Epithelial cell of proximal tubule (primary cell): ENCODE data around the gene MMP24. TPM values are rescaled to one million over a fixed set of nuclear protein-coding genes. Genes with fewer than 3 reads are reported as not detected.

Experiments
- DNase-seq: peaks from one replicate; pipeline ENCODE4 v3.0.0-alpha.2; 2011; ENCODE audit warnings: low read depth
- H3K4me3 ChIP-seq: 2 replicates; pipeline ENCODE4 v1.5.1; 2011; ENCODE audit warnings: low read depth, mild to moderate bottlenecking, low read length
- total RNA-seq: library from RNA; depleted of rRNA; stranded (reverse); fragments of >200 nt; gene quantifications from 2 replicates; pipeline ENCODE4 v1.2.3, GENCODE V29; 2015
- TF ChIP-seq, protein P1 (sequence below): conservative IDR thresholded peaks from 2 replicates; pipeline ENCODE4 v1.5.1; 2012; ENCODE audit warnings: low read depth, mild to moderate bottlenecking, low read length

Gene MMP24
- total RNA-seq, 1 donor from 2014 or later = 12.2 TPM

DNA sequence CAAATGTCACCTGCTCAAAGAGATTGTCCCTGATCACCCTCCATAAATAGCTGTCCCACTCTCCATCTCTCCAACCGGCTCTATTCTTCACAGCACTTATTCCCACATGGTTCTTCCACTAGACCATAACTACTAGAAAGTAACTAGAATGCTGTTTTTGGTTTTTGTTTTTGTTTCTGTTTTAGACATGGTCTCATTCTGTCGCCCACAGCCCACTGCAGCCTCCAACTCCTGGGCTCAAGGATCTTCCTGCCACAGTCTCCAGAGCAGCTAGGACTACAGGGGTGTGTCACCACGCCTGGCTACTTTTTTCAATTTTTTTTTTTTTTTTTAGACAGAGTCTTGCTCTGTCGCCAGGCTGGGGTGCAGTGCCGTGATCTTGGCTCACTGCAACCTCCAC, 12.2 kb downstream of the MMP24 start:
- TF ChIP-seq, protein P1, sequence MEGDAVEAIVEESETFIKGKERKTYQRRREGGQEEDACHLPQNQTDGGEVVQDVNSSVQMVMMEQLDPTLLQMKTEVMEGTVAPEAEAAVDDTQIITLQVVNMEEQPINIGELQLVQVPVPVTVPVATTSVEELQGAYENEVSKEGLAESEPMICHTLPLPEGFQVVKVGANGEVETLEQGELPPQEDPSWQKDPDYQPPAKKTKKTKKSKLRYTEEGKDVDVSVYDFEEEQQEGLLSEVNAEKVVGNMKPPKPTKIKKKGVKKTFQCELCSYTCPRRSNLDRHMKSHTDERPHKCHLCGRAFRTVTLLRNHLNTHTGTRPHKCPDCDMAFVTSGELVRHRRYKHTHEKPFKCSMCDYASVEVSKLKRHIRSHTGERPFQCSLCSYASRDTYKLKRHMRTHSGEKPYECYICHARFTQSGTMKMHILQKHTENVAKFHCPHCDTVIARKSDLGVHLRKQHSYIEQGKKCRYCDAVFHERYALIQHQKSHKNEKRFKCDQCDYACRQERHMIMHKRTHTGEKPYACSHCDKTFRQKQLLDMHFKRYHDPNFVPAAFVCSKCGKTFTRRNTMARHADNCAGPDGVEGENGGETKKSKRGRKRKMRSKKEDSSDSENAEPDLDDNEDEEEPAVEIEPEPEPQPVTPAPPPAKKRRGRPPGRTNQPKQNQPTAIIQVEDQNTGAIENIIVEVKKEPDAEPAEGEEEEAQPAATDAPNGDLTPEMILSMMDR = no peak
- H3K4me3 ChIP-seq = no peak overlapping the region
- DNase-seq = no peak

DNA sequence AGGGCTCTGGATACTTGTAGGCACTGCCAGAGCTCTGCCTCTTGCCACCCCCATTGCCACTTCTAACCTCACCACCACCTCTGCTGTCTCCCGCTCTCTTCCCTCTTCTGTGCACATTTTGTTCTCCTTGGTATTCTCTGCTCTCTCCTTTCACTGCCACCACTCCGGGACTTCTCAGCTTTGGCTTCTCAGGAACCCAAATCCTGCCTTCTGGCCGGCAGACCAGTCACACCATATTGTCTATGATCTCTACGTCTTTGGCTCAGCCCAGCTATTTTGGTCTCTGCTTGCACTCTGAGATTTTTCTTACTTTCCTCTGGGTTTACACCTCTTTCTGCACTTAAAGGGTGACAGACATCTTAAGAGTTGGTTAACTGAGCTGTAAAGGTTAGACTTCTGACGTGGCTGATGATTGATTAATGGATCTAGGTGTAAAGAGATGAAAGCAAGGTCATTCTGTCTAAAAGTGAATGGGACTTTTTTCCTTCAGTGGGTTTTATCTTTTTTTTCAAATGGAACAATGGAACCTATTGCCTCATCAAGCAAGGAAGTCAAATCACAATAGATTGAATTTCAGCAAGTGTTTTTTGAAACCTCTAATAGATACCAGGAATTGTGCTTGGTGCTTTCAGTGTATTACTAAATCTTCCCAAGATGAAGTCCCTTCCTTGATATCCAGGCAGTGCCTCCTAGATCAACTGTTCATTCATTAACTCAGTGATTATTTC, 13.8 kb downstream of the MMP24 start:
- DNase-seq = peak; percentile 2
- no peak overlapping the region for H3K4me3 ChIP-seq
- TF ChIP-seq, protein P1 = no peak

DNA sequence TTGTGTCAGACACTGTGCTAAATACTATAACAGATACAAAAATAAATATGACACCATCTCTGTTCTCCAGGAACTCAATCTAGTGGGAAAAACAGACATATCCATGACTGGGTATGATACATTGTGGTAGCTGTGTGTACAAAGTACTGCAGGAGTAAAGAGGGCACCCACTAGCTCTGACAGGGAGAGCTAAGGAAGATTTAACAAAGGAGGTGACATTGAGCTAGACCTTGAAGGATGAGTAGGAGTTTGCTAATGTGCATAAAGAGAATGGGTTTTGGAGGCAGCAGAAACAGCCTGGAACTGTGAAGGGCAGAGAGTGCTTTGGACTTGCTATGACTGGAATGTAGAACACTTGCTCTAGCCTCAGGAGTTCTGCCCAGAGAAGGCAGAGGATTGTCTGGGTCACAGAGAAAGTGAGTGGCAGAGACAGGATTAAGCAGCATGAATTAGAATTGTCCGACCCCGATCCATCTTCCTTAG, 14.4 kb downstream of the MMP24 start:
- DNase-seq = peak; percentile 32

DNA sequence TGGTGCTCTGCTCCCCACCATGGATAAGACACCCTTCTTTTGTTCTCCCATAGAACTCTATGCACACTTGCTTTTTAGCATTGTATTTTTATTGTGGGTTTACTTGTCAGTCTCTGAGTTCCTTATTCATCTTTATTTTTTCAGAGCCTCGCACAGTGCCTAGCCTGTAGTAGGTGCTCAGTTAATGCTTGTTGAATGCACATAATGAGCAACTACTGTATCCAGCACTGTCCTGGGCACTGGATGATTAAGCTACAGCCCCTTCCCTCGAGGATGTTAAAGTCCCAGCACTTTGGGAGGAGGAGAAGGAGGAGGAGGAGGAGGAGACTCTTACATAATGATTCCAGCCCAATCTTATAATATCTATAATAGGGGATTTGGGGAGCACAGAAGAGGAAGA, 16.8 kb downstream of the MMP24 start:
- TF ChIP-seq, protein P1 = no peak
- no peak for DNase-seq
- H3K4me3 ChIP-seq = no peak overlapping the region

More for the DNA sequence above, 14.4 kb downstream of the MMP24 start:
- TF ChIP-seq, protein P1 = no peak
- no peak overlapping the region for H3K4me3 ChIP-seq

DNA sequence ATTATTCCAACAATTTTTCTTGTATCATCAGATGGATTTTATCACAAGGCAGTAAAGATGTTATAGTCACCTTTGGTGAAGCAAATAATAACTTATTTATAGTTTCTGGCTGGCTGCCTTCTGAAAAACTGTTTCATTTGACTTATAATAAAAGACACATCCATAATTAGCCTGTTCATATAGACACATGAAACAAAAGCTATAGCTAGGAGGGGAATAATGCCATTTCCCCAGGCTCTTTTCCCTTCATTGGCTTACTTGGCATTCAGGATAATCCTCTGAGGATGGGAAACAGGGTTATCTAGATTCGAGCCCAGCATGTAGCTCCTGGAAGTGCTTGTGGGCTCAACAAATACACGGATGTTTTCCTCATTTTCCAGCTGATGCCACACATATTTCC, 17.5 kb downstream of the MMP24 start:
- DNase-seq = no peak
- no peak overlapping the region for H3K4me3 ChIP-seq
- TF ChIP-seq, protein P1 = no peak

DNA sequence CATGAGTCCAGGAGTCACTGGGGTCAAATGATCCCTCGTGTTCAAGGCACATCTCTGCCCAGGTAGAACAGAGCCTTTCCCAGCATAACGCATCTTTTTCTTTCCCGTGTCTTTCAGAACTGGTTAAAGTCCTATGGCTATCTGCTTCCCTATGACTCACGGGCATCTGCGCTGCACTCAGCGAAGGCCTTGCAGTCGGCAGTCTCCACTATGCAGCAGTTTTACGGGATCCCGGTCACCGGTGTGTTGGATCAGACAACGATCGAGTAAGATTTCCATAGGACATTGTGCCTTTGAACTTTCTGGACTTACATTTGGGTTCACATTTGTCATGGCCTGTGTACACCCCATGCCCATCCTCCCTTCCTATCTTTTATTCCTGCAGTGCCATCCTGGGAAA, 20.2 kb downstream of the MMP24 start:
- no peak for DNase-seq
- TF ChIP-seq, protein P1 = no peak
- H3K4me3 ChIP-seq = no peak overlapping the region
